GM23338 (cell line): ENCODE data around the gene PLXNB2. TPM values are rescaled to one million over a fixed set of nuclear protein-coding genes. Genes with fewer than 3 reads are reported as not detected.

Experiments used
- ATAC-seq: fragments of 200-7000 bp; cut with Tn5 transposase; 3 replicates; pipeline ENCODE4 v1.9.1; 2020
- DNase-seq: peaks from one replicate; pipeline ENCODE4 v3.0.0-alpha.2; 2015; ENCODE audit warnings: low spot score
- H2AFZ ChIP-seq: fragments of 200-600 bp; sonication (generic); 2 replicates; pipeline ENCODE4 v1.8.0; 2016; ENCODE audit warnings: antibody characterized with exemption, mild to moderate bottlenecking, moderate library complexity
- H3F3A ChIP-seq: fragments of 200-600 bp; sonication (generic); replicated peaks from 2 replicates; pipeline ENCODE4 v1.8.0; 2017; ENCODE audit warnings: antibody characterized with exemption, mixed run types, low read depth
- H3K27ac ChIP-seq: fragments of 200-600 bp; sonication (generic); 2 replicates; pipeline ENCODE4 v1.6.1; 2016; ENCODE audit warnings: low read depth
- H3K27me3 ChIP-seq: fragments of 200-600 bp; sonication (generic); 2 replicates; pipeline ENCODE4 v1.8.0; 2016; ENCODE audit warnings: mild to moderate bottlenecking, mixed run types, moderate library complexity; ENCODE audit not compliant: insufficient read depth
- H3K36me3 ChIP-seq: fragments of 200-600 bp; sonication (generic); 2 replicates; pipeline ENCODE4 v1.8.0; 2016; ENCODE audit warnings: mild to moderate bottlenecking; ENCODE audit not compliant: insufficient read depth
- H3K4me1 ChIP-seq: fragments of 200-600 bp; sonication (generic); 2 replicates; pipeline ENCODE4 v1.8.0; 2016; ENCODE audit warnings: mild to moderate bottlenecking, moderate library complexity; ENCODE audit not compliant: insufficient read depth
- H3K4me2 ChIP-seq: fragments of 200-600 bp; sonication (generic); 2 replicates; pipeline ENCODE4 v1.7.1; 2017; ENCODE audit warnings: mixed run types
- H3K4me3 ChIP-seq: fragments of 200-600 bp; sonication (generic); 2 replicates; pipeline ENCODE4 v1.6.1; 2016; ENCODE audit warnings: mixed run types
- H3K79me2 ChIP-seq: fragments of 200-600 bp; sonication (generic); replicated peaks from 2 replicates; pipeline ENCODE4 v1.8.0; 2017; ENCODE audit warnings: mild to moderate bottlenecking; ENCODE audit not compliant: insufficient read depth
- H3K9me2 ChIP-seq: fragments of 200-600 bp; sonication (generic); 2 replicates; pipeline ENCODE4 v1.8.0; 2017; ENCODE audit not compliant: insufficient read depth
- H4K20me1 ChIP-seq: fragments of 200-600 bp; sonication (generic); replicated peaks from 2 replicates; pipeline ENCODE4 v1.8.0; 2017; ENCODE audit warnings: mild to moderate bottlenecking; ENCODE audit not compliant: insufficient read depth
- H3K27ac Mint-ChIP-seq: 2 replicates; pipeline ENCODE4 v1.8.0; 2020; ENCODE audit warnings: inconsistent platforms, mild to moderate bottlenecking, moderate library complexity, mixed read lengths
- H3K27me3 Mint-ChIP-seq: 3 replicates; pipeline ENCODE4 v1.8.0; 2022; ENCODE audit warnings: low read depth, mild to moderate bottlenecking, moderate library complexity, mixed read lengths, inconsistent platforms; ENCODE audit not compliant: insufficient read depth, poor library complexity
- H3K36me3 Mint-ChIP-seq: 3 replicates; pipeline ENCODE4 v1.8.0; 2021; ENCODE audit warnings: low read depth, mild to moderate bottlenecking, inconsistent platforms, moderate library complexity, mixed read lengths
- H3K4me1 Mint-ChIP-seq: 3 replicates; pipeline ENCODE4 v1.8.0; 2020; ENCODE audit warnings: mild to moderate bottlenecking, inconsistent platforms, mixed read lengths
- H3K4me3 Mint-ChIP-seq: 3 replicates; pipeline ENCODE4 v1.8.0; 2021; ENCODE audit warnings: moderate library complexity, mild to moderate bottlenecking, inconsistent platforms, mixed read lengths
- H3K9me3 Mint-ChIP-seq: 3 replicates; pipeline ENCODE4 v1.8.0; 2020; ENCODE audit warnings: moderate library complexity, mild to moderate bottlenecking, inconsistent platforms, mixed read lengths
- CREB1 ChIP-seq: fragments of 250-450 bp; sonication (Bioruptor Pico); IDR thresholded peaks from 2 replicates; pipeline ENCODE4 v1.5.0; 2020; ENCODE audit warnings: low read depth, mild to moderate bottlenecking, moderate library complexity
- CTCF ChIP-seq, 2 experiments: fragments of 200-600 bp in 1 of 2; sonication (generic) in 1 of 2; conservative IDR thresholded peaks; 2 replicates each; pipeline versions ENCODE4 v1.5.1 to v1.6.1; 2016 to 2017; ENCODE audit warnings: antibody characterized with exemption in 2 of 2, low read depth in 2 of 2, mild to moderate bottlenecking in 2 of 2, moderate library complexity in 1 of 2
- ETS1 ChIP-seq: IDR thresholded peaks from 2 replicates; pipeline ENCODE4 v1.6.1; 2016; ENCODE audit warnings: antibody characterized with exemption
- EZH2 ChIP-seq: fragments of 200-600 bp; sonication (generic); IDR thresholded peaks from one replicate; pipeline ENCODE4 v1.8.0; 2017; ENCODE audit warnings: antibody characterized with exemption, mild to moderate bottlenecking, low read depth; ENCODE audit not compliant: unreplicated experiment
- EZH2phosphoT487 ChIP-seq: fragments of 200-600 bp; sonication (generic); IDR thresholded peaks from one replicate; pipeline ENCODE4 v1.8.1; 2018; ENCODE audit warnings: antibody characterized with exemption; ENCODE audit not compliant: unreplicated experiment
- JUNB ChIP-seq: IDR thresholded peaks from one replicate; pipeline ENCODE4 v1.6.1; 2016; ENCODE audit warnings: antibody characterized with exemption; ENCODE audit not compliant: unreplicated experiment
- NANOG ChIP-seq: IDR thresholded peaks from 2 replicates; pipeline ENCODE4 v1.6.1; 2016; ENCODE audit warnings: antibody characterized with exemption, borderline replicate concordance
- POLR2AphosphoS5 ChIP-seq: IDR thresholded peaks from 2 replicates; pipeline ENCODE4 v1.6.1; 2016; ENCODE audit warnings: antibody characterized with exemption, low read depth
- STAT1 ChIP-seq: IDR thresholded peaks from one replicate; pipeline ENCODE4 v1.6.1; 2016; ENCODE audit warnings: antibody characterized with exemption; ENCODE audit not compliant: unreplicated experiment
- ZNF114 ChIP-seq: fragments of 250-450 bp; sonication (Bioruptor Pico); IDR thresholded peaks from 2 replicates; pipeline ENCODE4 v1.5.0; 2020; ENCODE audit warnings: mild to moderate bottlenecking, moderate library complexity
- ZNF331 ChIP-seq: fragments of 250-450 bp; sonication (Bioruptor Pico); IDR thresholded peaks from 2 replicates; pipeline ENCODE4 v1.5.0; 2020; ENCODE audit warnings: low read depth, mild to moderate bottlenecking, moderate library complexity
- polyA plus RNA-seq: library from polyadenylated mRNA; unstranded; fragments of >200 nt; fragmentation: Nextera tagmentation; extraction: Ambion mirVana; gene quantifications from 2 replicates; pipeline ENCODE4 v1.2.1, GENCODE V29; 2016
- total RNA-seq: library from RNA; depleted of rRNA; stranded (reverse); fragments of >200 nt; shearing (Covaris generic); gene quantifications from 2 replicates; pipeline ENCODE4 v1.2.3, GENCODE V29; 2014
- TF ChIP-seq, protein P1 (sequence below): fragments of 250-450 bp; sonication (Bioruptor Pico); IDR thresholded peaks from 2 replicates; pipeline ENCODE4 v1.5.0; 2020; ENCODE audit warnings: mild to moderate bottlenecking, moderate library complexity
- TF ChIP-seq, protein P2 (sequence below): IDR thresholded peaks from one replicate; pipeline ENCODE4 v1.6.1; 2018; ENCODE audit warnings: antibody characterized with exemption; ENCODE audit not compliant: unreplicated experiment

Gene PLXNB2
- total and polyA plus RNA-seq, 2 experiments from 2014 or later, result 29.1 to 66.3 TPM

DNA sequence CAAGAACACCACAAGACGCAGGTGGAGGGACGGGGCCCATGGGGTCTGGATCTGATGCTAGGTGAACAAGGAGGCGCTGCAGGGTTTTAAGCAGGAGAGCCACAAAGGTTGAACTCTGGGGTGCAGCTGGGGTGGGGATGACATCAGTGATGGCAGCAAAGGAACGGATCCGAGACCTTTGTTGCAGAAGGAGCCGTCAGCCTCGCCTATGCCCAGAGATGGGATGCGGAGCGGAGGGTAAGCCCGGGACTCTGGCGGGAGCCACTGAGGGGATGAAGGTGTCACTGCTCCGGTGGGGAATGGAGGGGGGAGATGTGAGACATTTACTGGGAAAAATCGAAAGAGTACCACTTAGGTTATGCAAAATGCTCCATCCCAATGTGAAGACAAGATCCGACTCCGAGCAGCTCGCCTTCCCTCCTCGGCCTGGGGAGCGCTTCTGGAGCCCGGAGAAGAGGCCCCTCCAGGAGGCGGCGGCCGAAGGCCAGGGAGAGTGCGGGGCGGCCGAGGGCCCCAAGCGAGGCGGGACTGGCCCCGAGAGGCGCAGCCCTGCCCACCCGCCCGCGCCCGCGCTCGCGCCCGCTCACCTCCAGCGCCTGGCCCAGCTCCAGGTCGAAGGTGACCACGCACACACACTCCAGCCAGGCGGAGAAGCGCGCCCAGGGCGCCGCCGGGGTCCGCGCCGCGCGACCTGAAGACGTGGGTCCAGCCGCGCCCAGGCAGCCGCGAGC, 18.9 kb upstream of the PLXNB2 start:
- Mint-ChIP-seq H3K9me3 (0 out of 3 replicates have a peak, but pooled peaks cover 3% of the 10 kb centered on the region), H3K4me3 (peak overlapping the region; percentile 87), H3K27me3 (peaks cover 20% of the 10 kb centered on the region), H3K4me1 (peaks cover 6% of the 10 kb centered on the region; the same call in 2 of the 3 replicates), H3K27ac (no peak overlapping the region), H3K36me3 (no peaks in the 10 kb centered on the region)
- Histone ChIP-seq H4K20me1 (no peaks in the 10 kb centered on the region), H3K9me2 (no peaks in the 10 kb centered on the region), H3K27ac (no peak overlapping the region), H3K79me2 (no peaks in the 10 kb centered on the region), H3K27me3 (peaks cover 19% of the 10 kb centered on the region), H3F3A (no peaks in the 10 kb centered on the region), H2AFZ (peak overlapping the region; percentile 90; the same call in 1 of the 2 replicates), H3K4me3 (peak overlapping the region; percentile 61), H3K4me2 (peak overlapping the region; percentile 89), H3K36me3 (no peaks in the 10 kb centered on the region), H3K4me1 (no peaks in the 10 kb centered on the region; the same call in 1 of the 2 replicates)
- TF ChIP-seq EZH2phosphoT487 (no peak), ETS1 (no peak), CREB1 (CRISPR knock-in tag) (no peak), NANOG (no peak), JUNB (no peak), ZNF114 (CRISPR knock-in tag) (no peak), STAT1 (no peak), ZNF331 (no peak), CTCF (conservative IDR thresholded peaks at IDR 0.05; ENCODE audit: low read depth in 2 of 2) (no peak), EZH2 (no peak), POLR2AphosphoS5 (no peak)
- TF ChIP-seq, protein P1, sequence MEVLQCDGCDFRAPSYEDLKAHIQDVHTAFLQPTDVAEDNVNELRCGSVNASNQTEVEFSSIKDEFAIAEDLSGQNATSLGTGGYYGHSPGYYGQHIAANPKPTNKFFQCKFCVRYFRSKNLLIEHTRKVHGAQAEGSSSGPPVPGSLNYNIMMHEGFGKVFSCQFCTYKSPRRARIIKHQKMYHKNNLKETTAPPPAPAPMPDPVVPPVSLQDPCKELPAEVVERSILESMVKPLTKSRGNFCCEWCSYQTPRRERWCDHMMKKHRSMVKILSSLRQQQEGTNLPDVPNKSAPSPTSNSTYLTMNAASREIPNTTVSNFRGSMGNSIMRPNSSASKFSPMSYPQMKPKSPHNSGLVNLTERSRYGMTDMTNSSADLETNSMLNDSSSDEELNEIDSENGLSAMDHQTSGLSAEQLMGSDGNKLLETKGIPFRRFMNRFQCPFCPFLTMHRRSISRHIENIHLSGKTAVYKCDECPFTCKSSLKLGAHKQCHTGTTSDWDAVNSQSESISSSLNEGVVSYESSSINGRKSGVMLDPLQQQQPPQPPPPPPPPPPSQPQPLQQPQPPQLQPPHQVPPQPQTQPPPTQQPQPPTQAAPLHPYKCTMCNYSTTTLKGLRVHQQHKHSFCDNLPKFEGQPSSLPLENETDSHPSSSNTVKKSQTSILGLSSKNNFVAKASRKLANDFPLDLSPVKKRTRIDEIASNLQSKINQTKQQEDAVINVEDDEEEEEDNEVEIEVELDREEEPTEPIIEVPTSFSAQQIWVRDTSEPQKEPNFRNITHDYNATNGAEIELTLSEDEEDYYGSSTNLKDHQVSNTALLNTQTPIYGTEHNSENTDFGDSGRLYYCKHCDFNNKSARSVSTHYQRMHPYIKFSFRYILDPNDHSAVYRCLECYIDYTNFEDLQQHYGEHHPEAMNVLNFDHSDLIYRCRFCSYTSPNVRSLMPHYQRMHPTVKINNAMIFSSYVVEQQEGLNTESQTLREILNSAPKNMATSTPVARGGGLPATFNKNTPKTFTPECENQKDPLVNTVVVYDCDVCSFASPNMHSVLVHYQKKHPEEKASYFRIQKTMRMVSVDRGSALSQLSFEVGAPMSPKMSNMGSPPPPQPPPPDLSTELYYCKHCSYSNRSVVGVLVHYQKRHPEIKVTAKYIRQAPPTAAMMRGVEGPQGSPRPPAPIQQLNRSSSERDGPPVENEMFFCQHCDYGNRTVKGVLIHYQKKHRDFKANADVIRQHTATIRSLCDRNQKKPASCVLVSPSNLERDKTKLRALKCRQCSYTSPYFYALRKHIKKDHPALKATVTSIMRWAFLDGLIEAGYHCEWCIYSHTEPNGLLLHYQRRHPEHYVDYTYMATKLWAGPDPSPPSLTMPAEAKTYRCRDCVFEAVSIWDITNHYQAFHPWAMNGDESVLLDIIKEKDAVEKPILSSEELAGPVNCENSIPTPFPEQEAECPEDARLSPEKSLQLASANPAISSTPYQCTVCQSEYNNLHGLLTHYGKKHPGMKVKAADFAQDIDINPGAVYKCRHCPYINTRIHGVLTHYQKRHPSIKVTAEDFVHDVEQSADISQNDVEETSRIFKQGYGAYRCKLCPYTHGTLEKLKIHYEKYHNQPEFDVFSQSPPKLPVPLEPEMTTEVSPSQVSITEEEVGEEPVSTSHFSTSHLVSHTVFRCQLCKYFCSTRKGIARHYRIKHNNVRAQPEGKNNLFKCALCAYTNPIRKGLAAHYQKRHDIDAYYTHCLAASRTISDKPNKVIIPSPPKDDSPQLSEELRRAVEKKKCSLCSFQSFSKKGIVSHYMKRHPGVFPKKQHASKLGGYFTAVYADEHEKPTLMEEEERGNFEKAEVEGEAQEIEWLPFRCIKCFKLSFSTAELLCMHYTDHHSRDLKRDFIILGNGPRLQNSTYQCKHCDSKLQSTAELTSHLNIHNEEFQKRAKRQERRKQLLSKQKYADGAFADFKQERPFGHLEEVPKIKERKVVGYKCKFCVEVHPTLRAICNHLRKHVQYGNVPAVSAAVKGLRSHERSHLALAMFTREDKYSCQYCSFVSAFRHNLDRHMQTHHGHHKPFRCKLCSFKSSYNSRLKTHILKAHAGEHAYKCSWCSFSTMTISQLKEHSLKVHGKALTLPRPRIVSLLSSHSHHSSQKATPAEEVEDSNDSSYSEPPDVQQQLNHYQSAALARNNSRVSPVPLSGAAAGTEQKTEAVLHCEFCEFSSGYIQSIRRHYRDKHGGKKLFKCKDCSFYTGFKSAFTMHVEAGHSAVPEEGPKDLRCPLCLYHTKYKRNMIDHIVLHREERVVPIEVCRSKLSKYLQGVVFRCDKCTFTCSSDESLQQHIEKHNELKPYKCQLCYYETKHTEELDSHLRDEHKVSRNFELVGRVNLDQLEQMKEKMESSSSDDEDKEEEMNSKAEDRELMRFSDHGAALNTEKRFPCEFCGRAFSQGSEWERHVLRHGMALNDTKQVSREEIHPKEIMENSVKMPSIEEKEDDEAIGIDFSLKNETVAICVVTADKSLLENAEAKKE (CRISPR knock-in tag), result no peak
- TF ChIP-seq, protein P2, sequence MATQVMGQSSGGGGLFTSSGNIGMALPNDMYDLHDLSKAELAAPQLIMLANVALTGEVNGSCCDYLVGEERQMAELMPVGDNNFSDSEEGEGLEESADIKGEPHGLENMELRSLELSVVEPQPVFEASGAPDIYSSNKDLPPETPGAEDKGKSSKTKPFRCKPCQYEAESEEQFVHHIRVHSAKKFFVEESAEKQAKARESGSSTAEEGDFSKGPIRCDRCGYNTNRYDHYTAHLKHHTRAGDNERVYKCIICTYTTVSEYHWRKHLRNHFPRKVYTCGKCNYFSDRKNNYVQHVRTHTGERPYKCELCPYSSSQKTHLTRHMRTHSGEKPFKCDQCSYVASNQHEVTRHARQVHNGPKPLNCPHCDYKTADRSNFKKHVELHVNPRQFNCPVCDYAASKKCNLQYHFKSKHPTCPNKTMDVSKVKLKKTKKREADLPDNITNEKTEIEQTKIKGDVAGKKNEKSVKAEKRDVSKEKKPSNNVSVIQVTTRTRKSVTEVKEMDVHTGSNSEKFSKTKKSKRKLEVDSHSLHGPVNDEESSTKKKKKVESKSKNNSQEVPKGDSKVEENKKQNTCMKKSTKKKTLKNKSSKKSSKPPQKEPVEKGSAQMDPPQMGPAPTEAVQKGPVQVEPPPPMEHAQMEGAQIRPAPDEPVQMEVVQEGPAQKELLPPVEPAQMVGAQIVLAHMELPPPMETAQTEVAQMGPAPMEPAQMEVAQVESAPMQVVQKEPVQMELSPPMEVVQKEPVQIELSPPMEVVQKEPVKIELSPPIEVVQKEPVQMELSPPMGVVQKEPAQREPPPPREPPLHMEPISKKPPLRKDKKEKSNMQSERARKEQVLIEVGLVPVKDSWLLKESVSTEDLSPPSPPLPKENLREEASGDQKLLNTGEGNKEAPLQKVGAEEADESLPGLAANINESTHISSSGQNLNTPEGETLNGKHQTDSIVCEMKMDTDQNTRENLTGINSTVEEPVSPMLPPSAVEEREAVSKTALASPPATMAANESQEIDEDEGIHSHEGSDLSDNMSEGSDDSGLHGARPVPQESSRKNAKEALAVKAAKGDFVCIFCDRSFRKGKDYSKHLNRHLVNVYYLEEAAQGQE, result no peak
- peak; percentile 56 for ATAC-seq
- no peak for DNase-seq
